Mesenteric fat pad (tissue), 1 donor: ENCODE data around the gene LRMDA. TPM values are rescaled to one million over a fixed set of nuclear protein-coding genes. Genes with fewer than 3 reads are reported as not detected.
"Not testable (repeated sequence)": the region's sequence is repeated elsewhere in the genome, so short reads cannot be mapped to it uniquely, and the experiment has no call there.

Experiments used
- DNase-seq: peaks from one replicate; pipeline ENCODE4 v3.0.0-alpha.2; 2020; ENCODE audit warnings: low spot score
- total RNA-seq: library from RNA; stranded (reverse); fragmentation: NEBNext Ultra II Directional; extraction: Animal tissue kit (Norgen Biotek cat#: 25700); gene quantifications from one replicate; pipeline ENCODE4 v1.2.1, GENCODE V29; 2021
- donor health status: DM: yes; HTN: yes; CAD: no.

The LRMDA gene
- total RNA-seq, 1 donor from 2014 or later, result 26.6 TPM

DNA sequence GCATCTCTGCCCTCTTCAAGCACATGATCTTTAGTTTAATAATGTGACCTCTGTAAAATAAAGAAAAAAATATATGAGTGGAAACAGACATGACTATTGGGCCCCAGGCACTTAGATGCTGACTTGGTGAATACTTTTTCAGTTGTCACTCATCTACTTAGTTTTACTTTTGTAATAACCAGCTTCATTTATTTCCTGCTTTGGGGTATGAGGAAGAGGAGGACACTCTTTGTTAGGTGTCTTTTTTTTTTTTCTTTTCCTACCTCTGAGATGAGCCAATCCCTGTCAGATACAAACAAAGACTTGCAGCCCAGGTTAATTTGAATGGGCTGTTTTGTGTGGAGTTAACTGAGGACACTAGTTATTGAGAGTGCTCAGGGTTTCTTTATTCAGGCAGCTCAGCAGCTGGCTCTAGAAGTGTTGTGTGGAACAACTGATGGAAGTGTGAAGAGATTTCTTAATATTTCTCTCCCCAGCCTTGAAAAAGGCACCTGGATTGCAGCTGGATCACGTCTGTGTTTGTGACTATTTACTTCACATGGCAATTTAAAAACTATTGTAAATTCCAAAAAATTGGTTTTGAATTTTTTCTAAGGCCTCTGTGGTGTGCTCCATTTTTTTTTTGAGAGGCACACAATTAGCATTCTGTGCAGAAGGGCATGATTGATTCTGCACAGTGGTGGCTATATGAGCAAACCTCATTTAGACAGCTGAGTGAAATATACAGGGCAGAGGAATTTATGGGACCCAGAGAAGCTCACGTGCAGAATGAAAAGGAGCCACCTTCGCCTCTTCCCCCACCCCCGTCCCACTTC is 333.8 kb downstream of the LRMDA start:
- no peak for DNase-seq

DNA sequence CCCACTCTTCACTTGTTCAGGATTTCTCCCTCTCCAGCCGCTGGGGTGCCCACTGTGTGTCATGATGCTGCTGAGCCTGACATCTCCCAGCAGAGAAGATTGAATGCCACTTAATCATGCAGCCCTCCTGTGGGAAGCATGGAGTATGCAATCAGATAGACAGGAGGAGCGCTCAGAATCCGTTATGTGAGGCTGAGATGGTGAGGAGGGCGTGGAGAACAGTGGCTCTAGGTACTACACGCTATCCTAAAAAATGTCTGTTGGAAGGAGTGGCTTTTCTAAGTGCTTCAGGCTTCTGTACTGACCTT is 334.3 kb downstream of the LRMDA start:
- no peak for DNase-seq

DNA sequence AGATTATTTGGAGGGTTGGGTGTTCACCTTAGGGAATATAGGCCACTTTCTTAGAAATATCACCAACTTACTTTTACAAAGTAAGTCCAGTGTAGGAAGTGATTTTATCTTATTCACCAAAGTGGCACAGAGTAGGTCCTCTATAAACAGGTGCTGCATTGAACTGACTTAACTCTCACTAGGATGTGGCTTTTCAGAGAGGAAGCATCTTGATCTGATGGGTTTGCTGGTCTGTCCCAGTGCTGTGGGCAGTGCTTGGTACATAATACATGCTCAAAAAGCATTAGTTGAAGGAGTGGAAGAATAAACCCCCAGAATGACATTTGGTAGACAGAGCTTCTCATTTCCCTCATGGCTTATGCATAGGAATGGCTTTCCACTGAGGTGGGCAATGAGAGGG is 334.7 kb downstream of the LRMDA start:
- no peak for DNase-seq

DNA sequence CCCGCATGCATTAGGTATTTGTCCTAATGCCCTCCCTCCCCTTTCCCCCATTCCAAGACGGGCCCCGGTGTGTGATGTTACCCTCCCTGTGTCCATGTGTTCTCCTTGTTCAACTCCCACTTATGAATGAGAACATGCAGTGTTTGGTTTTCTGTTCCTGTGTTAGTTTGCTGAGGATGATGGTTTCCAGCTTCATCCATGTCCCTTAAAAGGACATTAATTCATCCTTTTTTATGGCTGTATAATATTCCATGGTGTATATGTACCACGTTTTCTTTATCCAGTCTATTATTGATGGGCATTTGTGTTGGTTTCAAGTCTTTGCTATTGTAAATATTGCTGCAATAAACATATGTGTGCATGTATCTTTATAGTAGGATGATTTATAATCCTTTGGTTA is 335.3 kb downstream of the LRMDA start:
- not testable (repeated sequence) for DNase-seq

DNA sequence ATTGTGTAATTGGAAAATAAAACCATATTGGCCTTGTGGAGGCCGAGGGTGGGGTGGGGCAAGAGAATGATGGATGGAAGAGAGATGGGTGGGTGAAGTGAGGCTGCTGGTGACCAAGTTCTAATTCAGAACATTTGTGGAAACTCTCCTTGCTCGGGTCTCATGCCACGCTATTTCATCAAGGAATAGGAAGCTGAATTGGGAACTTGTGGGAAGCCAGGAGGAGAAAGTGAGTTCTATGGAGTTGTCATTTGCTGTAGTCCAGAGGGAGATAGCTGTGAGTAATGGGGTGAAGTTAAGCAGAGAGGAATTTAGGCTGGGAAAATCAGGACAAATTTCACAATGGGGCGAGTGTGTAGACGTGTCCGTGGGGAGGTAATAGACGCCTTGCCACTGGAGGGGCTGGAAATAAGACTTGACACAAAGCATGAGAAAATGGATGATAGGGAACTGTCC is 339.2 kb downstream of the LRMDA start:
- DNase-seq, result no peak

DNA sequence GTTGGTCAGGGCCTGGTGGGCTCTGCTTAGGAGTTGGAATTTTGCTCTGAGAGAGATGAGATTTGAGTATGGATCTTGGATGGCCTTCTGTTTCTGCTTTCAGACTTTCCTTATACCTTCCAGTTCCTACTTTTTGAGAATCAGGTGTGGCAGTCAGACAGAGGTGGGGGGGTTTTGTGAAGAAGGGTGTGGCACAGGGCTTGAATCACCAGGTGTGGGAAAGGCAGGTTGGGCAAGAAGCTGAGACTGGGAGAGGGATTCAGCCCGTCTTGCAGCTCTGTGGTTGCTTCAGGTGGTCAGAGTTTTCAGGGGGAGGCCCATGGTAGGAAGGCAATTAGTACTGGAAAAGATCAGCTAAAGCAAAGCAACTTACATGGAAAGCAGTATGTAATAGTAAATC is 340.2 kb downstream of the LRMDA start:
- no peak for DNase-seq

DNA sequence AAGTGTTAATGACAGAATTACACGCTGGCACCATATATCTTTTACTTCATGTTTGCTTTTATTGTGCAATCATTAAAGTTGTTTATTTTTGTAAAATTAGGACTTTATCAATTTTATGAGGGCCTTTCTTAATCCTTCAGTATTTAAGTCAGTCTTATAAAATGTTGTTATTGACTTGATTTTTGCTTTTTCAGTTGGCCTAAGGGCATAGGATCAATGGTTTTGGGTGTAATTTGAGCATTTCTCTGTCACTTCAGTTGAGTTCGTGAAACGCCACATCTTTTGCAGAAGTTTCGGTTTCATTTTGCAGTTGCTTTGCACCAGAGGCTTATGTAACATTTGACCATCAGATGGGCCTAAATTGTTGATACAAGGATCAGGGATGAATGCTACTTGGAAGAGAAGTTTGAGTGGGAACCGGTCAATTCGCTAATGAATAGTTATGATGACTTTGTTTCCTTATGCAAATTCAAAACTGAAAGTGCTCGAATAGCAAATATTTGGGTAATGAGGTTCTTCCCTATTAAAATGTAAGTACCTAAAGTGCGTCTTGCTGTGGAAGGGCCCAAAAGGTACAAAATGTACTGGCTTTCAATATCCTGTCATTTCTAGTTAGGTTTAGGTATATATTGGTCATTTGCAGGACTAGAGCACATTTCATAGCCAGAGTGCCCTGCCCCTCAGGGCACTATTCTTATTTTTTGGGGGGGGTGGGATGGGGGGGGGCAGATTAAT is 340.9 kb downstream of the LRMDA start:
- no peak for DNase-seq

DNA sequence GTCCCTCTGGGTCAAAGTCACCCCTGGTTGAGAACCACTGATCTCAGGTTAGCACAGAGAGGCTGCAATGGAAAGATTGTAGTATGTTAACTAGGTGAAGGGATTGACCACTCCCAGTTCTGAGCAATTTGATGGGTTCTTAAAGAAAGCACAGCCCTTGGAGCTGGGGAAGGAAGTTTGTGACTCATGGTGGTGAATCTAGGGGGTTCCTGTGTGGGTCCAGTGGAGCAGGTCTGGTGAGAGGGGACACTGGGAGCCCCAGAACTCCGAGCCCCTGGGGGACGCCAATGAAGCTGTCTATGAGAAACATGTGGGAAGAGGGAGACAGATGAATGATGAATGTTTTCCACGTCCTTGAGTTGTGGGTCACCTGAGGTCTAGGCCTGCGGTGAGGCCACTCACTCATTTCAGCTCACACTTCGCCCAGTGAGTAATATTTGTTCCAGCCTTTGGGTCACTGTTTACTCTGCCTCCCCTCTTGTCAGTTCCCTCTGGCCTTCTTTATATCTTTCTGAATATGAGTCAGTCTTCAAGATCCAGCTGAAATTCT is 341.9 kb downstream of the LRMDA start:
- DNase-seq, result no peak

DNA sequence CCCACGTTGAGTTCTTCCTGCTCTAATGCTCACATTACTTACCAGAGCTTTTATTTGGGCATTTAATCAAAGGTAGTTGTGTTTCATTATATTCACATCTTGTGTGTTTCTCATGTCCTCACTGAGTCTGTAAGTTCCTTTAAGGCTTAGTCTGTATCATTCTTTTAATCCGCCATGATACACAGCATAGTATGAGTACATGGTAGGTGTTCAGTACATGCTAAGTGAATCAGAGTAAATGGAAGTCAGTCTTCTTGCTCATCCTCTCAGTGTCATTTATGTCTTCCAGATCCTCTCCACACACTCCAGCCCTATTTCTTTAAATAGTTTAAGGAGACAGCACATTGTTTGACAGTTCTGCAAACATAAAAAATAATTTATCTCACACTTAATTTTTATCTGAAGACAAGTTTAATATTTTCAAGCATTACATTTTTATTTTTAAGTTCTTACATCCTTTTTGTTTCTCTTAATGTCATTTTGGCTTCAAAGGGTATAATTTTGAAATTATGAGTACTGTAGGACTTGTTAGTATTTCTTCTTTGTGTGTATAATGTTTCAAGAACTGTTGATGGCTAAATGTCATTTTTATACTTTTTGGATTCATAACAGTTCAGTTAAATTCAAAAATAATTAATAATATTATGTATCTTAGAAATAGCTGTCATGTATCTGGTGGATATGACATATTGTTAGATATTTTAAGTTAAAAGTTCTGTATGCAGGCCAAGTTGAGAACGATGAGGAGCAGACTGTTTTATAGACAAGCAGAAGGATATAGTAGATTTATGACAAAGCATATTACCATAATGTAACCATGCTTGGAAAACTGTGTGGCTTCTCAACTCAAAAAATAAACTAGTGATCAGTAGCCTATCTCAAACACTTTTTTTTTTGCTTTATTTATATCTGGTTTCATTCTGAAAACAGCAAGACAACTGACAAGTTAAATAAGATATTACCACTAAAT is 342.7 kb downstream of the LRMDA start:
- DNase-seq, result no peak

DNA sequence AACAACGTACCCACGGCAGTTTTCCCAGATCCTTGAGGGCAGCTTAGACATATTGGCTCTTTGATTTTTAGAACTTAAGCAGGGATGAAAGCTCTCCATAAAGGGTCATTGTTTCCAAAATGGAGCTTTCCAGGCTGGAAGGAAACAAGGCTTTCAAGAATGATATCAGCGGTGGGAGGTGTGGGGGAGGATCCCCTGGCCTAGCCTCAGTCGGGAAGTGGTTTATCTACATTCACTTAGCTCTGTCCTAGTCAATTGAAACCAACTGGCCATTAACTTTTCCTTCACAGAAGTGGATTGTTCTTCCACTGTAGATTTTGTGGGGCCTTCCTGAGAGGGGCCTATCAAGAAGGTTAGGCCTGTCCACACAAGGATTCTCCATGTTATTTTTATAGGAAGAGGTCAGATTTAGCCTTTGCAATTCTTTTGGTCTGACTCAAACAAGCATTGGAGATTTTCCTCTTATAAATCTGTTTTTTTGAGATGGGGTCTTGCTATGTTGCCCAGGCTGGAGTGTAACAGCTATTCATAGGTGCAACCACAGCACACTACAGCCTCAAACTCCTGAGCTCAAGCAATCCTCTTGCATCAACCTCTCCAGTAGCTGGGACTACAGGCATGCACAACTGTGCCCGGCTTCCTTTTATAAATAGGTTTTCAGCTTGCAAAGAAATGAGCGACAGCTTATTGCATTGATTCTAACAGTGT is 343.5 kb downstream of the LRMDA start:
- no peak for DNase-seq

DNA sequence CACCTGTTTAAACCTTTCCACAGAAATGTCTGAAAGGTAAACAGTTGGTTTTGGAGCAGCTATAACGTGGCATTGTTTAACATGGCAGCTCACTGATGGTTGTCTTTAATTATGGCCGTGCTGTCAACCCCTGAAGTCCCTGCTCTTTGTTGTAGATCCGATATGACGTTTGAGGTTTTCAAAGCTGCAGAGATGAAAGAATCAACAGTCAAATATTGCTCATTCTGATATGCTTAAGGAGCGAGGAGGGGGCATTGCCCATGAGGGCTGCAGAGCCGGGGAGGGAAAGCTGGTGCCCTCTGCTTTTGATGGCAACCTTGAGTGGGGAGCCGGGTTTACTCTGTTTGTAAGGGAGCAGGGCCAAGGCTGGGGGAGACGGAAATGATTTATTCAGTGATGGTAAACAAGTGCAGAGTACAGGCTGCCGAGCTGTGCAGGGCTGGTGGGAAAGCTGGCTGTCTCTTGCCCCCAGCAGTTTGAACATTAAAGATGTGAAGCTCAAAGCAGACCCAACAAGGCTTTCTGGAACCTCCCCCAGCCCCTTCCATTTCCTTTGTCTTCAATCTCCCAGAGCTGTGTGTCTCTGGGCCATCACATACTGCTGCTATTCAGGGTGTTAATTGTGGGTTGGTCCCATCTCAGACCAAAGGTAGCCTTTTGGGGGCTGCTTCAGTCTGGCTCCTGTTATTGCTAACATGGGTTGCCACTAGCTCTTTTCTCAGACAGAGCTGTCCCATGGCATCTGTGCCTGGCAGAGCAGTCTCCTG is 345.5 kb downstream of the LRMDA start:
- DNase-seq, result no peak

DNA sequence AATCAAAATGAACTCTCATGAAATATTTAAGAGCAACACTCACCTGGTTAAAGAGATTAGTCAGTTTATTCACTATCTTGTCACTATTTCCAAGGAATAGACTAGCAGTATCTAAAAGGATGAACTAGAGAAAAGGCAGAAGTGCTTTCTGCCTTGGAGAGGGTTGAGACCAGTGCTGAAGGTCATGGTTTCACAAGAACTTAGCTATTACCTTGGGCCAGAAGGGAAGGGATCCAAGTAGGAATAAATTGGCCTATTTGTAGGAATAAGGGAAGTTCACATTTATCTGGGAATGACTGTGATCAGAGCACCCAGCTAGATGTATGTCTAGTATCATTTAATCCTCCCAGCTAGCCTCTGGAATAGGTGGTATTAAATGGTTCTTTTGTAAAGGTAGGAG is 347.2 kb downstream of the LRMDA start:
- no peak for DNase-seq

DNA sequence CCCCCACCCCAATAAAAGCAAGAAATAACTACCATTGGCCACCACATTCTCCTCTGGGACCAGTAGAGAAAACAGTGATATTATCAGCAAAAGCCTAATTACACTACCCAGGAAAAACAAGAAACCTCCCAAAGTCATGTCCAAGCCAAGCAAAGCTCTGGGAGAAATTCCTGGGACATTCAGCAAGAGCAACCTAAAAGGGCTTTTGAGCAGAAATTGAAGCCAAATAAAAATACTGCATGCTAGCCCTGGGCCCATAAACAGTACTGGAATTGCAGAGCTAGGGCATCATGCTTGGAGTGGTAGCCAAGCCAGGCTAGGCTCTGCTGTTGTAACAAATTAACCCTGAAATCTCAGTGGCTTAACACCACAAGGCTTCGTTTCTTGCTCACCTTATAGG is 347.9 kb downstream of the LRMDA start:
- DNase-seq, result no peak

DNA sequence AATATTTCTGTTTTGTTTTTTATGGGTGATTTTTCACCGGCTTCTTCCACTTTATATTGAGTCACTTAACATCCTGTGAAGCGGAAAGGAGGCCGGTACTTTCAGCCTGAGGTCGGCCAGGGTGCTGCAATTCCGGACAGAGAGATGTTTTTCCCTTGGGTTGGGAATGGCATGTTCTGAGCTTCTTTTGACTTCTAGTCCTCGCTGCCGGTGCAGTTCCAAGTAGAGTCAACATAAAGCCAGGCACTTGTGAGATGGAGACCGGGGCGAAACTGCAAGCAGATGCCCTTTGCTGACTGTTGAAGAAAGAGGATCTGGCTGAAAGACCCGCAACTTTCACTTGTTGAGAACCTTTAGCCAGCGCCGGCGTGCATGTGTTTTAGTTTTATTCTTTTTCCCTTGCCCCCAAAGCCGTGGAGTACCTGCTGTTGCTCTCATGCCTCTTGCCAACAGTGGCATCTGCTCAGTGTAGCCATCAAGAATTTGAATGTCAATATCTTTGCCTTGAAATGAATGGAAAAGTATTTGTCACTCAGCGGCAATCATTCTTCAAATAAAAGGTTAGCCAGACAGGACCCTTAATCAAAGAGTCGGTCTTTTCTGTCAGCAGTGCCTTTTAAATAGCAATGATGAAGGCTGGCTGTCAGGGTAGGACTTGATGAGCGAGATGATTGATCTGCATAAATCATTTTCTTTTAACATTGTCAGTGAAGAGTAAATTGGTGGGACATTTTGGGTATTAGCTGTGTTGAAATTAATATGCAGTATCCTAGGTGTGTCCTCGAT is 351.2 kb downstream of the LRMDA start:
- no peak for DNase-seq

DNA sequence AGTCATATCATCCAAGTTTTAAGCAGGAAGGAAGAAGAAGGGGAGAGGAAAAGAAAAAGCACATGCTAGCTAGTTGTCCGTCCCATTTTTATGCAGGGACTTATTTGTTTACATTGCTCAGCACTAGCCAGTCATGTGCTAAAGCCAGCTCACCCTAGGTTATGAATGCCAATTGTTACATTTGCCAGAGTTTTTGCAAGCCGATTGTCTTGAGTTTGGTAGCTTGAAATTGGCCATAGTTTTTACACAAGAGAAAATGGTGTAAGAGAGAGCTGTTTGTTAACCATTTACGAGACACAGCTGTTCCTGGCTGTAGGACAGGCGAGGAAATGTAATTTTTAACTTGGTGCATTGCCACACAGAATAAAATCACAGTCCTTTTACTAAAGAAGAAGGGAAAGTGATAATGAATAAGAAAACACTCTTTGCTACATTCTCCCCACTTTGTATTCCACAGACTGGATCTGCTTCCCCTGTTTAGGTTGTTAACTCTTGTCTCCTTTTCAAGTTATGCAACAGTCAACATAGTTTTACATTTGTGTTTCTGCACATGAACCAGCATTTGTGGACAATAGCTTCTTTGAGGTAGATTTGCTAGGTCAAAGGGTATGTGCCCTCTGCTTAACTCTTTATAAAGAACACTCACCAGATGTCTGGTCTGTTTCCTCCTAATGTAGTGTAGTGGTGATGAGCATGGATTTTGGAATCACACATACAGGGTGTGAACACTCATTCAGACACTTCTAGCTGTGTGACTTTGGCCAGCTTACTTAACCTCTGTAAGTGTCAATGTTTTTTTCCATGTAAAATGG is 357.2 kb downstream of the LRMDA start:
- no peak for DNase-seq

DNA sequence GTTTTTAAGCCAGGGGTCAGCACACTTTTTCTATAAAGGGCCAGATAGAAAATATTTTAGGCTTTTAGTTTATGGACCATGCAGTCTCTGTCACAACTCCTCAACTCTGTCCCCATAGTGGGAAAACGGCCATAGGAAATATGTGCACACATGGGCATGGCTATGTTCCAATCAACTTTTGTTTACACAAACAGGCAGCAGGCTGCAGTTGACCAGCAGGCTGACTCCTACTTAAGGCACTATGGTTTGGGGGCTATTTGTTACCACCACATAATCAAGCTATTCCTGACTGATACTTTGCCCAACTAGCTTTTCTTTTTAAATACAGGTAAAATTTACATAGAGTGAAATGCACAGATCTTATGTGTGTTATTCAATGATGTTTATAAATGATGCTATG is 362.4 kb downstream of the LRMDA start:
- no peak for DNase-seq

DNA sequence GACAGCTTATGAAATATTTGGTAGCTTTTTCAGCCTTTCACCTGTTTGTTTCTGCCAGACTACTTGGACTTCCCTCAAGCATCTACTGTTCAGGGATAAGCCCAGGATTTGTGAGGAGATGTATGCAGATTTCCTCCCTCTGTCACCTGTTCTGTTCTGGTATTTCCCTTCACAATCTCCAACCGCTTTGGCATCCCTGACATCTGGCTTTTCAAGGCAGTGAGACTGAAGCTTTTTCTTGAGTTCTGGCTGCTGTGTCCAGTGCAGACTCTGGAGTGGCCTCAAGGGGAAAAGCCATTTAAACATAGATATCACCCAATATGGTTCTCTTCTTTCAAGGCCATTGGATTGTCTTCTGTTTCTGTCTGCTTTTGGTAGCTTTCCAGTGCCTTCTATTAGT is 369.7 kb downstream of the LRMDA start:
- DNase-seq, result no peak

DNA sequence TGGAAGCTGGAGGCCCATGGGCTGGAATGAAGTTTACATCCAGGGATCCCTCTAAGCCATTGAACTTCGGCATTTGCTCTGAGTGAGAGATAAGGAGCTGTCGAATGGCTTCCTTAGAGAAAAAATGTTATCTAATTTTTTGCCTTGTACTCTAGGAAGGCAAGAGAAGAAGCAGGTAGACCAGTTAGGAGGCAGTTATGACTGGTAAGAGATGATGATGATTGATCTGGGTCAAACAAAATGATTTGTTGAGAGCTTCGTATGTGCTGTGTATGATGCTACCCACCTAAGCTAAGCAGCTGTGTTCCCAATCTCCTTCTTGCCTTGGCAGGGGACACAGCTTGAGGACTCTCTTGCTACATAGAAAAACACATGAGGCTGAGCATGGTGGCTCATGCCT is 370.2 kb downstream of the LRMDA start:
- no peak for DNase-seq
